ENCODE measurements around the gene UGT1A5.

DNA sequence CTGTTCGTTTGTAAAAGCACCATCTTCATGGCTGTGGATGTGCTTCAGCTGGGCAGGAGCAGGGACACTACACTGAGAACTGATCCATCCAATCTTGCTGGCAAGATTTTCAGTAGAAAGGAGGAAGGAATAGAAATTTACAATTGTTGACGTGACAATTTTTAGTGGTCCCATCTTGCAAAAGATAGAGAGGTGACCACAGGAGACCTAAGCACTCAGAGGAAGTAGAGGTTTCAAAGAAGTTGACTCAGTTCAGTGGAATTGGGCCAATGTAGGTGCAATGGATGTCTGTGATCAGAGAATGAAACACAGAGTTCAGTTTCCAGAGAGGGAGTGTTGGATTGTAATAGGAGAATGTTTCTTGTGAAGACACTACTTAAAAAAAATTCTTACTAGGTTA is 1.4 kb downstream of the UGT1A5 start:
- TF ChIP-seq, protein P1, sequence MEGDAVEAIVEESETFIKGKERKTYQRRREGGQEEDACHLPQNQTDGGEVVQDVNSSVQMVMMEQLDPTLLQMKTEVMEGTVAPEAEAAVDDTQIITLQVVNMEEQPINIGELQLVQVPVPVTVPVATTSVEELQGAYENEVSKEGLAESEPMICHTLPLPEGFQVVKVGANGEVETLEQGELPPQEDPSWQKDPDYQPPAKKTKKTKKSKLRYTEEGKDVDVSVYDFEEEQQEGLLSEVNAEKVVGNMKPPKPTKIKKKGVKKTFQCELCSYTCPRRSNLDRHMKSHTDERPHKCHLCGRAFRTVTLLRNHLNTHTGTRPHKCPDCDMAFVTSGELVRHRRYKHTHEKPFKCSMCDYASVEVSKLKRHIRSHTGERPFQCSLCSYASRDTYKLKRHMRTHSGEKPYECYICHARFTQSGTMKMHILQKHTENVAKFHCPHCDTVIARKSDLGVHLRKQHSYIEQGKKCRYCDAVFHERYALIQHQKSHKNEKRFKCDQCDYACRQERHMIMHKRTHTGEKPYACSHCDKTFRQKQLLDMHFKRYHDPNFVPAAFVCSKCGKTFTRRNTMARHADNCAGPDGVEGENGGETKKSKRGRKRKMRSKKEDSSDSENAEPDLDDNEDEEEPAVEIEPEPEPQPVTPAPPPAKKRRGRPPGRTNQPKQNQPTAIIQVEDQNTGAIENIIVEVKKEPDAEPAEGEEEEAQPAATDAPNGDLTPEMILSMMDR (IDR thresholded peaks at IDR 0.05), result no peak
- TF ChIP-seq POLR2A (IDR thresholded peaks at IDR 0.05), result no peak
